SK-N-SH (cell line): Measurements from ENCODE around the gene STAT6. TPM values are rescaled to one million over a fixed set of nuclear protein-coding genes. Genes with fewer than 3 reads are reported as not detected.

ENCODE experiments used
- CTCF ChIA-PET: fragments of 300-600, 350-600 bp; formaldehyde crosslinking; extraction: SDS; loops from one replicate; lab custom pipeline; 2021; lab: Yijun Ruan, JAX
- POLR2A ChIA-PET: fragments of 350-600 bp; sonication (Branson Sonifier 250); formaldehyde crosslinking; extraction: SDS; loops from one replicate; lab custom pipeline; 2020; ENCODE audit warnings: antibody characterized with exemption, inconsistent platforms; lab: Yijun Ruan, JAX
- DNase-seq: peaks from one replicate; pipeline ENCODE4 v3.0.0; 2012
- H2AFZ ChIP-seq: fragments of 200-600 bp; sonication (generic); 2 replicates; pipeline ENCODE4 v1.8.1; 2016; ENCODE audit warnings: antibody characterized with exemption, mild to moderate bottlenecking, low read depth
- H3F3A ChIP-seq: fragments of 200-600 bp; sonication (generic); replicated peaks from 2 replicates; pipeline ENCODE3; 2016; ENCODE audit warnings: antibody characterized with exemption, mild to moderate bottlenecking; ENCODE audit not compliant: insufficient read depth
- H3K27ac ChIP-seq, 2 experiments: fragments of 200-500 bp in 1 of 2; fragments of 200-600 bp in 1 of 2; sonication (Bioruptor generic) in 1 of 2; sonication (generic), shearing (Covaris generic) in 1 of 2; 2 replicates each; pipeline versions ENCODE4 v1.5.1 to v1.6.1; 2014 to 2016; ENCODE audit warnings: low read depth in 2 of 2, inconsistent platforms in 1 of 2, low read length in 1 of 2, mild to moderate bottlenecking in 1 of 2, mixed read lengths in 1 of 2
- H3K27me3 ChIP-seq: fragments of 200-600 bp; sonication (generic), shearing (Covaris generic); 2 replicates; pipeline ENCODE4 v1.6.1; 2016; ENCODE audit warnings: mixed run types; ENCODE audit not compliant: insufficient read depth
- H3K36me3 ChIP-seq, 2 experiments: fragments of 200-500 bp in 1 of 2; fragments of 200-600 bp in 1 of 2; sonication (Bioruptor generic) in 1 of 2; sonication (generic) in 1 of 2; replicated peaks in 1 of 2; 2 replicates each; pipeline versions ENCODE3 to v1.5.1; 2014 to 2016; ENCODE audit warnings: low read length in 1 of 2, mild to moderate bottlenecking in 1 of 2; ENCODE audit not compliant: insufficient read depth in 2 of 2, control insufficient read depth in 1 of 2
- H3K4me1 ChIP-seq, 2 experiments: fragments of 200-500 bp in 1 of 2; fragments of 200-600 bp in 1 of 2; sonication (Bioruptor generic) in 1 of 2; sonication (generic), shearing (Covaris generic) in 1 of 2; 2 replicates each; pipeline versions ENCODE4 v1.5.1 to v1.6.1; 2014 to 2016; ENCODE audit warnings: low read depth in 1 of 2, low read length in 1 of 2, mixed run types in 1 of 2; ENCODE audit not compliant: insufficient read depth in 2 of 2, control insufficient read depth in 1 of 2
- H3K4me2 ChIP-seq: fragments of 200-600 bp; sonication (generic), shearing (Covaris generic); 2 replicates; pipeline ENCODE4 v1.6.1; 2017; ENCODE audit warnings: mixed run types
- H3K4me3 ChIP-seq, 2 experiments: fragments of 200-500 bp in 1 of 2; fragments of 200-600 bp in 1 of 2; sonication (Bioruptor generic) in 1 of 2; sonication (generic), shearing (Covaris generic) in 1 of 2; 2 replicates each; pipeline versions ENCODE4 v1.5.1 to v1.8.1; 2014 to 2016; ENCODE audit warnings: low read depth in 2 of 2, inconsistent platforms in 1 of 2, low read length in 1 of 2, mild to moderate bottlenecking in 1 of 2, mixed read lengths in 1 of 2, moderate library complexity in 1 of 2
- H3K79me2 ChIP-seq: fragments of 200-600 bp; sonication (generic); 2 replicates; pipeline ENCODE4 v1.8.1; 2017; ENCODE audit warnings: mild to moderate bottlenecking; ENCODE audit not compliant: insufficient read depth
- H3K9ac ChIP-seq: fragments of 200-600 bp; sonication (generic); 2 replicates; pipeline ENCODE4 v1.6.1; 2017; ENCODE audit warnings: mixed run types
- H3K9me2 ChIP-seq: fragments of 200-600 bp; sonication (generic); 2 replicates; pipeline ENCODE4 v1.6.1; 2017; ENCODE audit warnings: mixed run types
- H3K9me3 ChIP-seq: fragments of 200-600 bp; sonication (generic); 2 replicates; pipeline ENCODE4 v1.6.1; 2017; ENCODE audit warnings: mixed run types, mild to moderate bottlenecking, moderate library complexity
- H4K20me1 ChIP-seq: fragments of 200-600 bp; sonication (generic); 2 replicates; pipeline ENCODE4 v1.6.1; 2017; ENCODE audit warnings: mild to moderate bottlenecking, mixed run types; ENCODE audit not compliant: insufficient read depth
- CHD2 ChIP-seq: fragments of 150-350 bp; IDR thresholded peaks from 2 replicates; pipeline ENCODE4 v1.6.1; 2018; ENCODE audit warnings: low read length; ENCODE audit not compliant: partially characterized antibody
- ELF1 ChIP-seq: IDR thresholded peaks from 2 replicates; pipeline ENCODE4 v1.4.0; 2012
- EP300 ChIP-seq, 2 experiments: IDR thresholded peaks; 2 replicates each; pipeline versions ENCODE4 v1.4.0 to v1.6.1; 2012; ENCODE audit warnings: borderline replicate concordance in 1 of 2, low read depth in 1 of 2, low read length in 1 of 2
- EZH2phosphoT487 ChIP-seq: fragments of 200-600 bp; sonication (generic); IDR thresholded peaks from 2 replicates; pipeline ENCODE4 v1.6.1; 2017; ENCODE audit warnings: low read depth, mixed run types, mild to moderate bottlenecking, antibody characterized with exemption, moderate library complexity, borderline replicate concordance
- FOXJ3 ChIP-seq: sonication (generic); formaldehyde crosslinking; IDR thresholded peaks from 2 replicates; pipeline ENCODE4 v1.5.1; 2020; ENCODE audit warnings: mild to moderate bottlenecking, missing genetic modification reagents
- FOXM1 ChIP-seq: IDR thresholded peaks from 2 replicates; pipeline ENCODE4 v1.4.0; 2012; ENCODE audit warnings: low read depth, mild to moderate bottlenecking
- GABPA ChIP-seq: IDR thresholded peaks from 2 replicates; pipeline ENCODE4 v1.4.0; 2012; ENCODE audit warnings: low read depth, mild to moderate bottlenecking
- GATA2 ChIP-seq: sonication (generic); formaldehyde crosslinking; IDR thresholded peaks from 2 replicates; pipeline ENCODE4 v1.5.0; 2020; ENCODE audit warnings: mild to moderate bottlenecking, missing genetic modification reagents
- JUND ChIP-seq: IDR thresholded peaks from 2 replicates; pipeline ENCODE4 v1.4.0; 2012
- MAX ChIP-seq: IDR thresholded peaks from 2 replicates; pipeline ENCODE4 v1.4.0; 2012; ENCODE audit warnings: low read depth
- MEF2A ChIP-seq: IDR thresholded peaks from 2 replicates; pipeline ENCODE4 v1.4.0; 2012; ENCODE audit warnings: low read depth, borderline replicate concordance
- MXI1 ChIP-seq: IDR thresholded peaks from 2 replicates; pipeline ENCODE4 v1.6.1; 2012; ENCODE audit warnings: mild to moderate bottlenecking, low read depth, low read length, improper control_type of control experiment
- NFIC ChIP-seq: IDR thresholded peaks from 2 replicates; pipeline ENCODE4 v1.4.0; 2012; ENCODE audit warnings: borderline replicate concordance
- NRF1 ChIP-seq: IDR thresholded peaks from 2 replicates; pipeline ENCODE4 v1.6.1; 2012; ENCODE audit warnings: low read depth, mild to moderate bottlenecking, low read length
- POLR2AphosphoS5 ChIP-seq: IDR thresholded peaks from 2 replicates; pipeline ENCODE4 v1.6.1; 2012; ENCODE audit warnings: low read depth, low read length
- RCOR1 ChIP-seq: fragments of 150-350 bp; IDR thresholded peaks from 2 replicates; pipeline ENCODE4 v1.6.1; 2017; ENCODE audit warnings: antibody characterized with exemption, low read length
- RFX5 ChIP-seq: IDR thresholded peaks from 2 replicates; pipeline ENCODE4 v1.6.1; 2012; ENCODE audit warnings: mild to moderate bottlenecking, improper control_type of control experiment, low read length
- RXRA ChIP-seq: IDR thresholded peaks from 2 replicates; pipeline ENCODE4 v1.4.0; 2012; ENCODE audit warnings: low read depth, mild to moderate bottlenecking, borderline replicate concordance
- SIN3A ChIP-seq: IDR thresholded peaks from 2 replicates; pipeline ENCODE4 v1.6.1; 2012; ENCODE audit warnings: low read depth, mild to moderate bottlenecking, low read length, moderate library complexity, borderline replicate concordance
- SMC3 ChIP-seq: IDR thresholded peaks from 2 replicates; pipeline ENCODE4 v1.6.1; 2012; ENCODE audit warnings: low read depth, low read length, improper control_type of control experiment
- TAF1 ChIP-seq: IDR thresholded peaks from 2 replicates; pipeline ENCODE4 v1.6.1; 2012; ENCODE audit warnings: low read depth, mild to moderate bottlenecking, low read length, moderate library complexity, borderline replicate concordance
- TCF12 ChIP-seq: IDR thresholded peaks from 2 replicates; pipeline ENCODE4 v1.4.0; 2012
- TEAD4 ChIP-seq: IDR thresholded peaks from 2 replicates; pipeline ENCODE4 v1.4.0; 2012; ENCODE audit warnings: mild to moderate bottlenecking, borderline replicate concordance; ENCODE audit not compliant: insufficient read depth
- YY1 ChIP-seq: IDR thresholded peaks from 2 replicates; pipeline ENCODE4 v1.4.0; 2012; ENCODE audit warnings: low read depth, mild to moderate bottlenecking
- WGBS: methylation state at CpG from one replicate; pipeline ENCODE4 v1.1.6; 2017; ENCODE audit warnings: low lambda C conversion rate; 5-methylcytosine and 5-hydroxymethylcytosine counted together
- polyA plus RNA-seq, 3 experiments: library from polyadenylated mRNA; depleted of rRNA; stranded (reverse); fragments of >200 nt; gene quantifications; 2 replicates each; pipeline ENCODE4 v1.2.3, GENCODE V29; 2012
- TF ChIP-seq, protein P1 (sequence below): IDR thresholded peaks from 2 replicates; pipeline ENCODE4; 2012
- TF ChIP-seq, protein P2 (sequence below): fragments of 150-350 bp; IDR thresholded peaks from 2 replicates; pipeline ENCODE4 v1.6.1; 2017; ENCODE audit warnings: antibody characterized with exemption, low read length, low read depth, borderline replicate concordance
- TF ChIP-seq, protein P3 (sequence below): fragments of 200-600 bp; sonication (generic); IDR thresholded peaks from 2 replicates; pipeline ENCODE4 v1.6.1; 2017; ENCODE audit warnings: antibody characterized with exemption, mild to moderate bottlenecking, moderate library complexity
- TF ChIP-seq, protein P4 (sequence below): IDR thresholded peaks from 2 replicates; pipeline ENCODE4 v1.4.0; 2012; ENCODE audit warnings: low read depth, borderline replicate concordance

Gene STAT6
- polyA plus RNA-seq, 1 of the 3 experiments (the other 2 are of a cell fraction), result 0.15 TPM

- Histone ChIP-seq H3K27me3 (no peaks in the 10 kb centered on the region), H3K36me3 (no peaks in the 10 kb centered on the region), H3K79me2 (peaks cover 42% of the 10 kb centered on the region), H3K4me1 (peaks cover 0 to 4% of the 10 kb centered on the region in 2 experiments; a peak in 2 of 4 replicates), H3K9me2 (no peaks in the 10 kb centered on the region), H2AFZ (peak within 1 kb of the TSS; percentile 93), H3K4me2 (peak within 1 kb of the TSS; percentile 91), H3F3A (peaks cover 9% of the 10 kb centered on the region), H3K27ac (peak within 1 kb of the TSS; percentile 77 to 79), H4K20me1 (no peaks in the 10 kb centered on the region), H3K4me3 (peak within 1 kb of the TSS; percentile 67 to 93), H3K9me3 (no peaks in the 10 kb centered on the region), H3K9ac (peak within 1 kb of the TSS; percentile 83)
- POLR2A ChIA-PET, result interaction anchor here (0.6 to 1.6 kb wide), 6 partner anchors 8 to 92 kb away, joined by 3 to 7 read pairs (median 4); partner anchors contain the start of genes NAB2 and STAT6
- whole genome bisulfite sequencing, result under 1% methylated on average over 25 of the region's 39 CpGs
- CTCF ChIA-PET, result interaction anchor here (0.8 to 14.9 kb wide), 9 partner anchors 10 to 160 kb away, joined by 3 to 339 read pairs (median 7); partner anchors contain the start of genes NAB2 and STAT6
- DNase-seq, result peak; percentile 95
- TF ChIP-seq TAF1, result peak; percentile 61; the same call in 1 of the 2 replicates
- peak; percentile 96 for TF ChIP-seq MXI1
- TF ChIP-seq JUND, result no peak
- TF ChIP-seq EP300 (IDR thresholded peaks at IDR 0.05; ENCODE audit: borderline replicate concordance in 1 of 2, low read depth in 1 of 2, low read length in 1 of 2), result no peak; a peak in 1 of 4 replicates
- TF ChIP-seq GATA2 (CRISPR knock-in tag), result no peak
- TF ChIP-seq NFIC, result no peak
- TF ChIP-seq EZH2phosphoT487, result no peak
- TF ChIP-seq, protein P1, sequence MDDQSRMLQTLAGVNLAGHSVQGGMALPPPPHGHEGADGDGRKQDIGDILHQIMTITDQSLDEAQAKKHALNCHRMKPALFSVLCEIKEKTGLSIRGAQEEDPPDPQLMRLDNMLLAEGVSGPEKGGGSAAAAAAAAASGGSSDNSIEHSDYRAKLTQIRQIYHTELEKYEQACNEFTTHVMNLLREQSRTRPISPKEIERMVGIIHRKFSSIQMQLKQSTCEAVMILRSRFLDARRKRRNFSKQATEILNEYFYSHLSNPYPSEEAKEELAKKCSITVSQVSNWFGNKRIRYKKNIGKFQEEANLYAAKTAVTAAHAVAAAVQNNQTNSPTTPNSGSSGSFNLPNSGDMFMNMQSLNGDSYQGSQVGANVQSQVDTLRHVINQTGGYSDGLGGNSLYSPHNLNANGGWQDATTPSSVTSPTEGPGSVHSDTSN, result peak; percentile 97
- peak; percentile 70 for TF ChIP-seq CHD2
- peak; percentile 40; the same call in 1 of the 2 replicates for TF ChIP-seq POLR2AphosphoS5
- no peak for TF ChIP-seq RXRA
- peak; percentile 86 for TF ChIP-seq RFX5
- TF ChIP-seq, protein P2, sequence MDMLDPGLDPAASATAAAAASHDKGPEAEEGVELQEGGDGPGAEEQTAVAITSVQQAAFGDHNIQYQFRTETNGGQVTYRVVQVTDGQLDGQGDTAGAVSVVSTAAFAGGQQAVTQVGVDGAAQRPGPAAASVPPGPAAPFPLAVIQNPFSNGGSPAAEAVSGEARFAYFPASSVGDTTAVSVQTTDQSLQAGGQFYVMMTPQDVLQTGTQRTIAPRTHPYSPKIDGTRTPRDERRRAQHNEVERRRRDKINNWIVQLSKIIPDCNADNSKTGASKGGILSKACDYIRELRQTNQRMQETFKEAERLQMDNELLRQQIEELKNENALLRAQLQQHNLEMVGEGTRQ, result peak; percentile 81
- TF ChIP-seq SIN3A, result peak; percentile 97
- TF ChIP-seq TCF12, result no peak
- TF ChIP-seq MEF2A, result no peak
- peak; percentile 93 for TF ChIP-seq GABPA
- TF ChIP-seq ELF1, result 0 out of 2 replicates have a peak, but pooled peaks have one; percentile 44
- peak; percentile 70; the same call in 1 of the 2 replicates for TF ChIP-seq YY1
- TF ChIP-seq MAX, result peak; percentile 93
- TF ChIP-seq, protein P3, sequence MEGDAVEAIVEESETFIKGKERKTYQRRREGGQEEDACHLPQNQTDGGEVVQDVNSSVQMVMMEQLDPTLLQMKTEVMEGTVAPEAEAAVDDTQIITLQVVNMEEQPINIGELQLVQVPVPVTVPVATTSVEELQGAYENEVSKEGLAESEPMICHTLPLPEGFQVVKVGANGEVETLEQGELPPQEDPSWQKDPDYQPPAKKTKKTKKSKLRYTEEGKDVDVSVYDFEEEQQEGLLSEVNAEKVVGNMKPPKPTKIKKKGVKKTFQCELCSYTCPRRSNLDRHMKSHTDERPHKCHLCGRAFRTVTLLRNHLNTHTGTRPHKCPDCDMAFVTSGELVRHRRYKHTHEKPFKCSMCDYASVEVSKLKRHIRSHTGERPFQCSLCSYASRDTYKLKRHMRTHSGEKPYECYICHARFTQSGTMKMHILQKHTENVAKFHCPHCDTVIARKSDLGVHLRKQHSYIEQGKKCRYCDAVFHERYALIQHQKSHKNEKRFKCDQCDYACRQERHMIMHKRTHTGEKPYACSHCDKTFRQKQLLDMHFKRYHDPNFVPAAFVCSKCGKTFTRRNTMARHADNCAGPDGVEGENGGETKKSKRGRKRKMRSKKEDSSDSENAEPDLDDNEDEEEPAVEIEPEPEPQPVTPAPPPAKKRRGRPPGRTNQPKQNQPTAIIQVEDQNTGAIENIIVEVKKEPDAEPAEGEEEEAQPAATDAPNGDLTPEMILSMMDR, result no peak
- TF ChIP-seq RCOR1, result no peak
- TF ChIP-seq NRF1, result no peak
- TF ChIP-seq, protein P4, sequence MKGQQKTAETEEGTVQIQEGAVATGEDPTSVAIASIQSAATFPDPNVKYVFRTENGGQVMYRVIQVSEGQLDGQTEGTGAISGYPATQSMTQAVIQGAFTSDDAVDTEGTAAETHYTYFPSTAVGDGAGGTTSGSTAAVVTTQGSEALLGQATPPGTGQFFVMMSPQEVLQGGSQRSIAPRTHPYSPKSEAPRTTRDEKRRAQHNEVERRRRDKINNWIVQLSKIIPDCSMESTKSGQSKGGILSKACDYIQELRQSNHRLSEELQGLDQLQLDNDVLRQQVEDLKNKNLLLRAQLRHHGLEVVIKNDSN, result peak; percentile 93
- TF ChIP-seq FOXM1, result no peak
- no peak for TF ChIP-seq SMC3
- TF ChIP-seq FOXJ3 (CRISPR knock-in tag), result no peak
- TF ChIP-seq TEAD4, result no peak
These were observed 32.4 kb downstream of the STAT6 start, which contains the start of gene NEMP1 for GRCh38 chr12:57078519-57079404. Gene NEMP1, minus strand, starts transcription at chr12:57078791. Its CDS starts 46 bp downstream, at chr12:57078745.
